IPS-NIHi11 (cell line): Measurements from ENCODE around the gene KCNJ14.
"Not testable (repeated sequence)": the region's sequence is repeated elsewhere in the genome, so short reads cannot be mapped to it uniquely, and the experiment has no call there.

Experiments used
- DNase-seq: peaks from one replicate; pipeline ENCODE4 v3.0.0; 2012; ENCODE audit warnings: mixed read lengths, low spot score

KCNJ14 gene

DNA sequence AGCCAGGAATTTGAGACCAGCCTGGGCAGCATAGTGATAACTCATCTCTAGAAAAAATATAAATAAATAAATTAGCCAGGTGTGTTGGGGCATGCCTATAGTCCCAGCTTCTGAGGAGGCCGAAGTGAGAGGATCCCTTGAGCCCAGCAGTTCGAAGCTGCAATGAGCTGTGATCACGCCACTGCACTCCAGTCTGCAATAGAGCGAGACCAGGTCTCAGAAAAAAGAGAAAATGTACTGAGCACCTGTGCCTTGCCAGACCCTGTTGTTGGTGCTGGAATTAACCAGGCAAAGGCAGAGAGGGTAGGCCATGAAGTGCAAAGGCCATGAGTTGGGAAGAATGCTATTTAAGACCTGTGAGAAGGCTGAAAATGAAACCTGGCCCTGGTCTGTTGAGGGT lies 16.5 kb downstream of the KCNJ14 start:
- DNase-seq: no peak

GRCh38 chr19:48473161-48473966 lies 18.0 kb downstream of the KCNJ14 start:
- DNase-seq: no peak

GRCh38 chr19:48474084-48474592 lies 18.8 kb downstream of the KCNJ14 start:
- no peak for DNase-seq

DNA sequence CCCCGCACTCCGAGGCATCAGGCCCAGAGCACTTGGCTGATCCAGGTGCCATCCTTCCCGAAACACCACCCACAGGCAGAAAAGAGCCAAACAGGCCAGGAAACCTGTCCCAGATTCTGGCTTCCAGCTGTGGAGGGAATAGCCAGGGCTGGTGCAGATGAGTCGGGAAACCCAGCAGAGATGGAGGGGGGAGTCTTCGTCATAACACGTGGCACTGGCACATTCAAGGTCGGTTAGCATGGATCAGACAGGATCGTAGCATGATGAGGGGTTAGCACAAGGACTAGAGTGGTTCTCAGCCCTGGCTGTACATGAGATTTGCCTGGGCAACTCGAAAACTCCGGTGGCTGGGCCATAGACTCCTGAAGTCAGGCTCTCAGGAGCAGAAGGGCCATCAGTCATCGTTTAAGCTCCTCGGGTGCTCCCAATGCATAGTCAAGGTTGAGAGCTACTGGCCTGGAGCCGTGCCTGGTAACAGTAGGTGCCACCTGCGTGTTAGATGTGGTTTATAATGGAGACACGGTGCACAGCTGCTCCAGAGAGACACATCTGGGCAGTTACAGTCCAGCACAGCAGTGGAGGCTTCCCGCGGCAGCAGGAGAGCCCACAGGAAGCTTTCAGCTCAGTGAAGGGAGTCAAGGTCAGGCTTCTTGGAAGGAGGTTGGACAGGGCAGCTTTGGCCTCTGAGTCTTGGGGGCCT lies 20.1 kb downstream of the KCNJ14 start:
- DNase-seq: no peak

DNA sequence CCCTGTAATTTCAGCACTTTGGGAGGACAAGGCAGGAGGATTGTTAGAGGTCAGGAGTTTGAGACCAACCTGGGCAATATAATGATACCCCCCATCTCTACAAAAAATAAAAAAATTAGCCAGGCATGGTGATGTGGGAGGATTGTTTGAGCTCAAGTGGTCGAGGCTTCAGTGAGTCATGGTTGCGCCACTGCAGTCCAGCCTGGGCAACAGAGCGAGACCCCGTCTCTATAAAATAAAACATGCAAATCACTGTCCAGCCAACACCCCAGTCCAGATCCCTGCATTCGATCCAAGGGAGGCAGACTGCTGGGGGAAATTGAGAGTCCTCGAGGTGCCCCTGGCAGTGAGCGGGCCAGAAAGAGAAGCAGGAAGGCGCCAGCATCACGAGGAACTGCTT lies 20.8 kb downstream of the KCNJ14 start:
- no peak for DNase-seq

GRCh38 chr19:48477067-48477685 lies 21.8 kb downstream of the KCNJ14 start:
- DNase-seq: no peak

- DNase-seq: no peak
Observed at GRCh38 chr19:48477698-48478338, 22.4 kb downstream of the KCNJ14 start.

- DNase-seq: no peak
Observed at GRCh38 chr19:48478339-48479256, 23.2 kb downstream of the KCNJ14 start.

GRCh38 chr19:48479686-48480085 lies 24.3 kb downstream of the KCNJ14 start:
- no peak for DNase-seq

DNA sequence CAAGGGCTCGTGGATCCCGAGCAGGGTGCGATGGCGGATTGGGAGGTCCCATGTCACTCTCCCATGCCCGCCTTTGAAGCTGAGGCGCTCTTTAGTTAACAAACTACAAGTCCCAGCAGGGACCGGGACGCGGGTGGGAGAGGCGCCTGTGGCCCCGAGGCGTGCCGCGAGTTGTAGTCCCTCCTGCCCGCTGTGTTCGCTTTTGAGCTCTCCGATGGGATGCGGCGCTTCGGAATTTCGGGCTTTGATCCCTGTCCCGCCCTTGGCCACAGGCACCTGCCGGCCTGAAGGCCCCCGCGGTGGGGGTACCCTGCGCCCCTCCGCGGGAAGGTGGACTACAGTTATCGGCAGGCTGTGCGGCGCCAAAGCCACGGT lies 24.8 kb downstream of the KCNJ14 start:
- DNase-seq: peak; percentile 50

DNA sequence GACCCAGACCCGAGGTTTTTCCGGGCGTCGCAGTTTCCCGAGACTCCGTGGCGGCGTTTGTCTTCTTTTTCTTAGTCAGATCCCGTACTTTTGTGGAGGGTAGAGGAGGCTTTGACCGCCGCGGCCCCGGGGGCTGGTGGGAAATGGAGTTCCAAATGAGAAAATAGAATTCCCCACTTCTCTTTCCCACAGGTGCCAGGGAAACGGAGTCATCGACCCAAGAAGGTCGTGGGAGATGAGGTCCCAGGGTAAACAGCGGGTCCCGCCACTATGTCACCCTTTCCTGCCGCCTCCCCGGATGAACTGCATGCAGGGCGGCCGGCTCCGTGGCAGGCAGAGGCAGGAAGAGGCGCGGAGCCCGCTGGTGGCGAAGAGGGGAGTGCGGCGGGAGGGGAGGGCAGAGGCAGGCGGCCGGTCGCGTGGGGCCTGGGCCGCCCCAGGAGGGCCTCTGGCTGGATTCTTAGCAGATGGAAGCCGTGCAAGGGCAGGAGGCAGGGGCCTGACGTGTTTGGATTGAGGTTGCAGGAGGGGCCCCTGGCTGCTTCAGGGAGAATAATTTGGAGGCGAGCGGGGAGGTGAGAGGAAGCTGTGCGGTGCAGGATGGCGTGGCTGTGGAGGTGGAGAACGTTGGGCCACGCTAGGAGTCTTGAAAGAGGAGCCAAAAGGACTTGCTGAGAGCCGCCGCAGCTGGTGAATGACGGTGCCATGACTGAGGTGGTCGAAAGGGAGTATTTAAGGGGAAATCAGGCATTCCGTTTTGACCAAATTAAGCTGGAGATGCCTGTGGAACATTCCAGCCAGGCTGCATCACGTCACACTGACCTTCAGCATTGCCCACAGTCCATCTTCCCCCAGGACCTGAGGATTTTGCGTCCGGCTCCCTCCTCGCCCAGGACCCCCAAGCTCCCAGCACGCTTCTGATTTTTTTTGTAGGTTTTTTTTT lies 25.5 kb downstream of the KCNJ14 start:
- no peak for DNase-seq

DNA sequence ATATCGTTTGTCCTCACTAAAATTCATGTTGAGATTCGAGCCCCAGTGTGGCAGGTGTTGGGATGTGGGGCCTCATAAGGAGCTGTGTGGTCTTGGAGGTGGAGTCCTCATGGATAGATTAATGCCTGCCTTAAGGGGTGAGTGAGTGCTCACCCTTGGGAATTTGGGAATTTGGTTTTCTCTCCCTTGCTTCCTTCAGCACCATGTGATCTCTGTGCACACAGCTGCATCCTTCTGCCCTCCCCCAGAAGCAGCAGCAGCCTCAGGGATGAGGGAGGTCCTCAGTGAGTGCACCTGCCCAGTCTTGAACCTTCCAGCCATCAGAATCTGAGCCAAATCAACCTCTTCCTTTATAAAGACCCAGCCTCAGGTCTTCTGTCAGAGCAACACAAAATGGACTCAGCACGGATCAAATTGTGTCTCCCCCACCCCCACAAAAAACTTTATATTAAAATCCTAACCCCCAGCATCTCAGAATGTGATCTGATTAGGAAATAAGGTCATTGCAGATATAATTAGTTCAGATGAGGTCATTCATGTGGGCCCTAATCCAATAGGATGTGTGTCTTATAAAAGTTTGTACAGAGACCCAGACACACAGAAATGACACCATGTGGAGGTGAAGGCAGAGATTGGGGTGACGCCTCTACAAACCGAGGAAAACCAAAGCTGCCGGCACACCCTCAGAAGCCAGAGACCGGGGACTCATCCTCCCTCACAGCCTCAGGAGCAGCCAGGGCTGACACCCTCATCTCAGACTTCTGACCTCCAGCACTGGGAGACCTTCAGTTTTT lies 26.7 kb downstream of the KCNJ14 start:
- no peak for DNase-seq

DNA sequence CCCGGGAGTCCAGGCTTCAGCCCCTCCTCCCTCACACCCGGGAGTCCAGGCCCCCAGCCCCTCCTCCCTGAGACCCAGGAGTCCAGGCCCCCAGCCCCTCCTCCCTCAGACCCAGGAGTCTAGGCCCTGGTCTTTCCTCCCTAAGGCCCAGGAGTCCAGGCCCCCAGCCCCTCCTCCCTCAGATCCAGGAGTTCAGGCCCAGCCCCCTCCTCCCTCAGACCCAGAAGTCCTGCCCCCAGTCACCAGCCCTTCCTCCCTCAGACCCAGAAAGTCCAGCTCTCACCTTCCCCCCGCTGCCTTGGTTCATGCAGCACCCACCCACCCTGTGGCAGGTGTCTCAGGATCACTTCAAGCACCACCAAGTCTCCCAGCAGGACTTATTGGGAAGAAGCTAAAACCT lies 27.9 kb downstream of the KCNJ14 start:
- DNase-seq: no peak

GRCh38 chr19:48484247-48484893 lies 29.0 kb downstream of the KCNJ14 start:
- no peak for DNase-seq

- DNase-seq: no peak
Observed at GRCh38 chr19:48484931-48485612, 29.7 kb downstream of the KCNJ14 start.

DNA sequence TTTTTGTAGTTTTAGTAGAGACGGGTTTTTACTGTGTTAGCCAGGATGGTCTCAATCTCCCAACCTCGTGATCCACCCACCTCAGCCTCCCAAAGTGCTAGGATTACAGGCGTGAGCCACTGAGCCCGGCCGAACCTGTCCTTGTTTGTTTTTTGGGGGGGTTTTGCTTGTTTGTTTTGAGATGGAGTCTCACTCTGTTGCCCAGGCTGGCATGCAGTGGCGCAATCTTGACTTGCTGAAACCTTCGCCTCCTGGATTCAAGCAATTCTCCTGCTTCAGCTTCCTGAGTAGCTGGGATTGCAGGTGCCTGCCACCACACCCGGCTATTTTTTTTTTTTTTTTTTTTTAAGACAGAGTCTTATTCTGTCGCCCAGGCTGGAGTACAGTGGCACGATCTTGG lies 31.3 kb downstream of the KCNJ14 start:
- DNase-seq: not testable (repeated sequence)

- DNase-seq: no peak
Observed at GRCh38 chr19:48487544-48487943, 32.2 kb downstream of the KCNJ14 start.

GRCh38 chr19:48487948-48488347 lies 32.6 kb downstream of the KCNJ14 start:
- no peak for DNase-seq
